ENCODE data around the gene SLC7A10.
"Not testable (repeated sequence)": the region's sequence is repeated elsewhere in the genome, so short reads cannot be mapped to it uniquely, and the experiment has no call there.

Gene SLC7A10

DNA sequence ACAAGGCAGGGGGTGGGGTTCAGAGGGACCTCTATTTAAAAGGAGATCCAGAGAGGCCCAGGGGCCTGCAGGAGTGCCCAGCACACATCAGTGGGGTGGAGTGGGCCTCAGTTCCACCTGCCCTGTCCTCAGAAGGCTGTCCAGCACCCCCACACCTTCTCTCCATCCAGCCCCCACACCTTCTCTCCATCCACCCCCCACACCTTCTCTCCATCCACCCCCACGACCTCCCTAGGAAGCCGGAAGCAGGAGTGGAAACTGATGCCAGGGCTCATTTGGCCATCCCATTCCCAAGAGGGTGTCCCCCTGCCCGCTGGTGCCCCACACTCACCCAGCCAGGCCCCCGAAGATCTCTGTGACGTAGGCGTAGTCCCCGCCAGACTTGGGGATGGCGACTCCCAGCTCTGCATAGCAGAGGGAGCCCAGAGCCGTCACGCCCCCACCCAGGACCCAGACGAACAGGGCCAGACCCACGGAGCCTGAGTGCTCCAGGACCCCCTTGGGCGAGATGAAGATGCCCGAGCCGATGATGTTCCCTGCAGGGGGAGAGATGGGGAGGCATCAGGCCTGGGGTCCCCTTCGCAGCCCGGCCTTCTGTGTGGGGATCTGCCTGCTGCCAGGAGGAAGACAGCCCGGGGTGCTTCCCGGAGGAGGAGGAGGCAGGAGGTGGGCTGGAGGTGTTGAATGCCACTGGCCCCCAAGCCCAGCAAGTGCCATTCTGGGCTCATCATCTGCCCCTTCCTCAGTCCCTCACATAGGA lies 10.0 kb downstream of the SLC7A10 start:
- H3K27ac ChIP-seq (ENCODE audit: low read length) = no peak overlapping the region
- H3K36me3 ChIP-seq (ENCODE audit: control insufficient read depth in 2 of 2, insufficient read depth in 2 of 2, low read length in 2 of 2) = no peaks in the 10 kb centered on the region
- H3K4me3 ChIP-seq (ENCODE audit: low read length in 2 of 2) = no peak overlapping the region
- peaks cover 0 to 2% of the 10 kb centered on the region in 2 donors for H3K27me3 ChIP-seq (ENCODE audit: control insufficient read depth in 1 of 2, insufficient read depth in 2 of 2, low read length in 2 of 2)
- H3K4me1 ChIP-seq (ENCODE audit: control insufficient read depth, insufficient read depth, low read length) = no peaks in the 10 kb centered on the region
- no peaks in the 10 kb centered on the region for H3K9me3 ChIP-seq (ENCODE audit: control insufficient read depth in 2 of 2, low read length in 2 of 2)
- no peak overlapping the region for H3K9ac ChIP-seq (ENCODE audit: low read length in 2 of 2)

DNA sequence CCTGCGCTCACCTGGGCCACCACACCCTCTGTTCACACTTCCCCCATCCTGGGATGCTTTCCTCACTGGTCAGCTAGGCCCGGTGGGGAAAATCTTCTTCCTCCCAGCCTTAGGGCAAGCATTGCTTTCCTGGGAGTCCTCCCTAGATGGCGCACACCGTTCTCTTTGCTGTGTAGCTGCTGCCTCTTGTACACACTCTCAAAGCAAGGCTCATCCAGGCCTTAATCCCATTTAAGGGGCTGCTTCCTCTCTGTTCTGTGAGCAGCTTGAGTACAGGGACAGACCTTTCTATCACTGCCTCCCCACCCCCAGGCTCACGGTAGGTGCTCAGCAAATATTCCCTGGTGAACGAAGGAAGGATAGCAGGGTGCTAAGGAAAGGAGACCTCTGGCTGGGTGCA lies 11.1 kb downstream of the SLC7A10 start:
- Histone ChIP-seq H3K4me1 (ENCODE audit: control insufficient read depth, insufficient read depth, low read length) (no peaks in the 10 kb centered on the region), H3K36me3 (ENCODE audit: control insufficient read depth in 2 of 2, insufficient read depth in 2 of 2, low read length in 2 of 2) (no peaks in the 10 kb centered on the region), H3K9me3 (ENCODE audit: control insufficient read depth in 2 of 2, low read length in 2 of 2) (no peaks in the 10 kb centered on the region), H3K4me3 (ENCODE audit: low read length in 2 of 2) (no peak overlapping the region), H3K27ac (ENCODE audit: low read length) (no peak overlapping the region), H3K27me3 (ENCODE audit: control insufficient read depth in 1 of 2, insufficient read depth in 2 of 2, low read length in 2 of 2) (no peaks in the 10 kb centered on the region), H3K9ac (ENCODE audit: low read length in 2 of 2) (no peak overlapping the region)

DNA sequence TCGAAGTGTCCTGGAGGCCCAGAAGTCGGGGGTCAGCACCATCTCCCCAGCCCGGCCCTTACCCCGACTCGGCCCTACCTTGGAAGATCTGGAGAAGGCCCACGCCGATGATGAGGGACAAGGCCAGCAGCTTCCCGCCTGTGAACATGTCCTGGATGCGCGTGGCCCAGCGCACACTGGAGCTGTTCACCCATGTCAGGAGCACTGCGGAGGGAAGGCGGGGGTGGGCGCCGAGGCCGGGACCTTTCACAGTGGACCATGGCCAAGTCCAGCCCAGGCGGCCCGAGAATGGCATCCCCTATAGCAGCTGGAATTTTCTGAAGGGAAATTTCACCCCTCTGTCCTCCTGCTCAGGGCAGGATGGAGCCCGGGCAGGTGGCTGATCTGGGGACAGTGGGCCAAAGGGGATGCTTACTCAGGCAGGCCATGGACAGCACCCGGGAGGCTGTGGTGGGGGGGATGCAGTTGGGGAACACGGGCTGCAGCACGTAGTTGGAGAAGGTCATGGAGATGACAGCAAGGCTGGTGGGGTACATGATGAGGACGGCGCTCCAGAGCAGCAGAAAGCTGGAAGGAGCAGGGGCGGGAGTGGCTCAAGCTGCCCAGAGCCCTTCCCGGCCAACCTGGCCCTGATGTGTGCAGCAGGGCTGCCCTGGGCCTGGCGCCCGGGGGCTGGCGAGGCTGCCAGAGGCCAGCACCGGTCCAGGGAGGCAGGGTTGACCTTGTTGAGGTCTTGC lies 13.0 kb downstream of the SLC7A10 start:
- H3K27me3 ChIP-seq (ENCODE audit: control insufficient read depth in 1 of 2, insufficient read depth in 2 of 2, low read length in 2 of 2) = no peaks in the 10 kb centered on the region
- no peak overlapping the region for H3K27ac ChIP-seq (ENCODE audit: low read length)
- no peak overlapping the region for H3K4me3 ChIP-seq (ENCODE audit: low read length in 2 of 2)
- no peaks in the 10 kb centered on the region for H3K4me1 ChIP-seq (ENCODE audit: control insufficient read depth, insufficient read depth, low read length)
- H3K36me3 ChIP-seq (ENCODE audit: control insufficient read depth in 2 of 2, insufficient read depth in 2 of 2, low read length in 2 of 2) = no peaks in the 10 kb centered on the region
- no peaks in the 10 kb centered on the region for H3K9me3 ChIP-seq (ENCODE audit: control insufficient read depth in 2 of 2, low read length in 2 of 2)
- H3K9ac ChIP-seq (ENCODE audit: low read length in 2 of 2) = no peak overlapping the region

- H3K27ac ChIP-seq (ENCODE audit: low read length) = no peak overlapping the region
- H3K27me3 ChIP-seq (ENCODE audit: control insufficient read depth in 1 of 2, insufficient read depth in 2 of 2, low read length in 2 of 2) = no peaks in the 10 kb centered on the region
- no peak overlapping the region for H3K4me3 ChIP-seq (ENCODE audit: low read length in 2 of 2)
- no peaks in the 10 kb centered on the region for H3K36me3 ChIP-seq (ENCODE audit: control insufficient read depth in 2 of 2, insufficient read depth in 2 of 2, low read length in 2 of 2)
- no peaks in the 10 kb centered on the region for H3K4me1 ChIP-seq (ENCODE audit: control insufficient read depth, insufficient read depth, low read length)
- H3K9me3 ChIP-seq (ENCODE audit: control insufficient read depth in 2 of 2, low read length in 2 of 2) = no peaks in the 10 kb centered on the region
- H3K9ac ChIP-seq (ENCODE audit: low read length in 2 of 2) = no peak overlapping the region
Measured at GRCh38 chr19:33211794-33212435, 13.7 kb downstream of the SLC7A10 start.

DNA sequence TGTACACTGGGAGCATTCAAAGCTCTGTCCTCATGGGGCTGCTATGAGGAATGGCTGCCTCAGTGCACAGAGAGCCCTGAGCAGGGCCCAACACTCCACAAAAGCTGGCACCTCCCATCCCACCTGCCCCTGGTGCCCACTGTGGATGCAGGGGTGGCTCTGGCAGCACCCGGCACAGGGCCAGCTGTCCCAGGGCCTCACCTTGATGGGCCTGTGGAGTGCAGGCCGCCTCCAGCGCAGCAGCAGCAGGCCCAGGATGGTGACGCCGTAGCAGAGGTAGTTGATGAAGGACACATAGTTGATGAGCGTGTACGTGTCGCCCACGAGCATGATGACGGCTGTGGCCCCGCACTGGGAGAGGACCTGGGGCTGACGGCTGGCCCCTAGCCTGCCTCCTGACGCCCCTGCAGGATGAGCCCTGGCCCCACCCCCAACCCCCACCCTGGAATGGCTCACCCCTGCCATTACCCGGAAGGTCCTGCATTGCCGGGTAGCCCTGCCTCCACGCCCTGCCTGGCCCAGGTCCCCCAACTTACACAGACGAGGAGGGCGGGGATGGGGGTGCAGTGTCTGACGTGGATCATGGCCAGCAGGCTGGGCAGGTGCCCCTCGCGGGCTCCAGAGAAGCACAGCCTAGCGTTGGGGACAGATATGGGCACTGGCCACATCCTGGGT lies 15.2 kb downstream of the SLC7A10 start:
- no peaks in the 10 kb centered on the region for H3K27me3 ChIP-seq (ENCODE audit: control insufficient read depth in 1 of 2, insufficient read depth in 2 of 2, low read length in 2 of 2)
- no peak overlapping the region for H3K4me3 ChIP-seq (ENCODE audit: low read length in 2 of 2)
- no peaks in the 10 kb centered on the region for H3K4me1 ChIP-seq (ENCODE audit: control insufficient read depth, insufficient read depth, low read length)
- no peak overlapping the region for H3K9ac ChIP-seq (ENCODE audit: low read length in 2 of 2)
- no peak overlapping the region for H3K27ac ChIP-seq (ENCODE audit: low read length)
- no peaks in the 10 kb centered on the region for H3K9me3 ChIP-seq (ENCODE audit: control insufficient read depth in 2 of 2, low read length in 2 of 2)
- H3K36me3 ChIP-seq (ENCODE audit: control insufficient read depth in 2 of 2, insufficient read depth in 2 of 2, low read length in 2 of 2) = peaks cover 0 to 6% of the 10 kb centered on the region in 2 donors

DNA sequence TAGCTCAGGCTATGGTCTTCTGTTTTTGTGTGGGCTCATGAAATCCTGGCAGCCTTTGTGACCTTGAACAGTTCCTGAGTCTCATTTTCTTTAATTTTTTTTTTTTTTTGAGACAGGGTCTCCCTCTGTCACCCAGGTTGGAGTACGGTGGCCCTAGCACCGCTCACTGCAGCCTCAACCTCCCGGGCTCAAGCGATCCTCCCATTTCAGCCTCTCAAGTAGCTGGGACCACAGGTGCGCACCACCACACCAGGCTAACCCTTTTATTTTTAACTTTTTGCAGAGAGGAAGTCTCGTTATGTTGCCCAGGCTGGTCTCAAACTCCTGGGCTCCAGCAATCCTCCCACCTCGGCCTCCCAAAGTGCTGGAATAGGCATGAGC lies 15.8 kb downstream of the SLC7A10 start:
- H3K27me3 ChIP-seq (ENCODE audit: control insufficient read depth in 1 of 2, insufficient read depth in 2 of 2, low read length in 2 of 2); H3K9me3 ChIP-seq (ENCODE audit: control insufficient read depth in 2 of 2, low read length in 2 of 2); H3K27ac ChIP-seq (ENCODE audit: low read length); H3K9ac ChIP-seq (ENCODE audit: low read length in 2 of 2); H3K4me3 ChIP-seq (ENCODE audit: low read length in 2 of 2); H3K4me1 ChIP-seq (ENCODE audit: control insufficient read depth, insufficient read depth, low read length); H3K36me3 ChIP-seq (ENCODE audit: control insufficient read depth in 2 of 2, insufficient read depth in 2 of 2, low read length in 2 of 2): not testable (repeated sequence)

DNA sequence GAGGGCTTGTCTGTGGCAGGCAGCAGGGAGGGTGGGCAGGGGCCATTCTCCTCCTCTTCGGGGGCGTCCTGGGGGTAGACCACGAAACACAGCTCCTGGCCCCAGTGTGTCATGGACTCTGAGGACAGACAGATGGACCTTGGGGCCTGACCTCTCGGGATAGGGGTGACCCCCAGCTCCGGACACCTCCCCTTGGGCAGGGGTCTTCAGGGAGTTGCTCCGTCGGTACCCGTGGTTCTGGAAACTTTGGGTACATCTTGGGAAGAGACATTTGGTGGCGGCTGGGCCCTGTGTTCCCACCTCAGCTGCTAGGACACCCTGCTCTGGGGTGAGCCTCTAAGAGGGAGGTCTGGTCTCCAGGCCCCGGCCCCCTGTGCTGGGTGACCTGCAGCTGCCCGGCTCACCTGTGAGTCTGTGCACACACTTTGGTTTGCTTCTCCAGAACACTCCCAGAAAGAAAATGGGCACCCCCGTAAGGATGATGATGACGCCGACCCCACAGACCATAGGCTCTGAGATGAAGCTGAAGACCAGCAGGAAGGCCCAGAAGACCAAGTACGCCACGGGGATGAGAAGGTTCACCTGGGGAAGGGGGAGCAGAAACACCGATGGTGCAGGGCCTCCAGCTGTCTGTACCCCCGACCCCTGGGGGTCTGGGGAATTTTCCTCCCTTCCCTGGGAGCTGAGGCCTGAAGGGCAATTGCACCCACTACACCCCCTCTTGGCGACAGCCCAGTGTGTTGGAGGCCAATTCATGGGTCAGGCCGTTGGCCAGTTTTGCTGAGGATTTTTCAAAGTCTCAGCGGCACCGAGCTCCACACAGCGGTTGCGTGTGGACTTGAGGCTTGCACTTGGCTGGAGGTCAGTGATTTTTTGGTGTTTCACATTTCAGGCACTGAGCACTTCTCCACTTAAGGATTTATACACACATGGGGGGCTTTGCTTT lies 16.5 kb downstream of the SLC7A10 start:
- no peaks in the 10 kb centered on the region for H3K4me1 ChIP-seq (ENCODE audit: control insufficient read depth, insufficient read depth, low read length)
- no peaks in the 10 kb centered on the region for H3K9me3 ChIP-seq (ENCODE audit: control insufficient read depth in 2 of 2, low read length in 2 of 2)
- H3K27me3 ChIP-seq (ENCODE audit: control insufficient read depth in 1 of 2, insufficient read depth in 2 of 2, low read length in 2 of 2) = no peaks in the 10 kb centered on the region
- H3K27ac ChIP-seq (ENCODE audit: low read length) = no peak overlapping the region
- peaks cover 0 to 8% of the 10 kb centered on the region in 2 donors for H3K36me3 ChIP-seq (ENCODE audit: control insufficient read depth in 2 of 2, insufficient read depth in 2 of 2, low read length in 2 of 2)
- H3K9ac ChIP-seq (ENCODE audit: low read length in 2 of 2) = no peak overlapping the region
- no peak overlapping the region for H3K4me3 ChIP-seq (ENCODE audit: low read length in 2 of 2)

- no peaks in the 10 kb centered on the region for H3K9me3 ChIP-seq (ENCODE audit: control insufficient read depth in 2 of 2, low read length in 2 of 2)
- no peaks in the 10 kb centered on the region for H3K4me1 ChIP-seq (ENCODE audit: control insufficient read depth, insufficient read depth, low read length)
- H3K4me3 ChIP-seq (ENCODE audit: low read length in 2 of 2) = no peak overlapping the region
- no peak overlapping the region for H3K9ac ChIP-seq (ENCODE audit: low read length in 2 of 2)
- no peak overlapping the region for H3K27ac ChIP-seq (ENCODE audit: low read length)
- no peaks in the 10 kb centered on the region for H3K27me3 ChIP-seq (ENCODE audit: control insufficient read depth in 1 of 2, insufficient read depth in 2 of 2, low read length in 2 of 2)
- peaks cover under 1 to 10% of the 10 kb centered on the region in 2 donors for H3K36me3 ChIP-seq (ENCODE audit: control insufficient read depth in 2 of 2, insufficient read depth in 2 of 2, low read length in 2 of 2)
Measured at GRCh38 chr19:33208371-33208895, 17.2 kb downstream of the SLC7A10 start.

GRCh38 chr19:33207903-33208302 lies 17.7 kb downstream of the SLC7A10 start:
- no peak overlapping the region for H3K4me3 ChIP-seq (ENCODE audit: low read length in 2 of 2)
- H3K27ac ChIP-seq (ENCODE audit: low read length) = no peak overlapping the region
- no peaks in the 10 kb centered on the region for H3K27me3 ChIP-seq (ENCODE audit: control insufficient read depth in 1 of 2, insufficient read depth in 2 of 2, low read length in 2 of 2)
- no peak overlapping the region for H3K9ac ChIP-seq (ENCODE audit: low read length in 2 of 2)
- H3K4me1 ChIP-seq (ENCODE audit: control insufficient read depth, insufficient read depth, low read length) = no peaks in the 10 kb centered on the region
- no peaks in the 10 kb centered on the region for H3K9me3 ChIP-seq (ENCODE audit: control insufficient read depth in 2 of 2, low read length in 2 of 2)
- peaks cover 6 to 15% of the 10 kb centered on the region in 2 donors for H3K36me3 ChIP-seq (ENCODE audit: control insufficient read depth in 2 of 2, insufficient read depth in 2 of 2, low read length in 2 of 2)
